ENCODE measurements around the gene NOC4L. TPM values are rescaled to one million over a fixed set of nuclear protein-coding genes. Genes with fewer than 3 reads are reported as not detected.
A peak's percentile ranks its signal among the peaks of the same experiment; 100 is the strongest.

NOC4L gene
- total RNA-seq, 1 experiment from 2014 or later: 39.6 TPM

DNA sequence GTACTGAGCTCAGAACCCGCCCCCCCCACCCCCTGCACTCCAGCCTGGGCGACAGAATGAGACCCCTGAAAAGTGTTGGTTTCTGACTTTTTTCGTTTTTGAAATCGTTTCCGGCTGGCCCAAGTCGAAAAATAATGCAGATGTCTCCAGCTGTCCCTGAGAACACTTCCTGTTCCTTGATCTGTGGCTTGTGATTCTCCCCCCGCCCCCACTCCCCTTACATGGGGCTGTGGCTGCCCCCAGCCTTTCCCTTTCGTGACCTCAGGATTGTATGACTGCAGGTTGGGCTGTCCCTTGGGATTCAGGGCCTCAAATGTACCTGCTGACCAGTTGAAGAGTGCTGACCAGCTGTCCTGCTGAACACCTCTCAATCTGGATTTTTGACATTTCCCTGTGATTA, 34.1 kb downstream of the NOC4L start:
- CTCF ChIA-PET: interaction anchor here (0.8 to 1.5 kb wide), 3 partner anchors 11 to 24 kb away, joined by 3 to 6 read pairs (median 5); no protein-coding TSS in a partner anchor
- POLR2A ChIA-PET: no interaction called here
- intact Hi-C loops (cut with micrococcal nuclease; ENCODE audit: unreplicated experiment): no loop called here
- Mint-ChIP-seq H3K27ac (ENCODE audit: unreplicated experiment) (no peak overlapping the region), H3K4me1 (ENCODE audit: low read depth, unreplicated experiment) (peaks cover 6% of the 10 kb centered on the region), H3K36me3 (ENCODE audit: insufficient read depth, unreplicated experiment) (peaks cover 5% of the 10 kb centered on the region), H3K4me3 (ENCODE audit: unreplicated experiment) (peak overlapping the region; percentile 66), H3K9me3 (ENCODE audit: unreplicated experiment) (no peaks in the 10 kb centered on the region), H3K27me3 (ENCODE audit: insufficient read depth, unreplicated experiment) (peaks cover 15% of the 10 kb centered on the region)
- Histone ChIP-seq H3K4me3 (ENCODE audit: low read depth, low read length) (0 out of 2 replicates have a peak overlapping the region, but pooled peaks have one; percentile 10), H3K9me3 (no peaks in the 10 kb centered on the region), H3K4me1 (peaks cover 11% of the 10 kb centered on the region), H3K36me3 (ENCODE audit: control insufficient read depth, insufficient read depth, low read length) (no peaks in the 10 kb centered on the region), H3K27me3 (replicated peaks; ENCODE audit: control insufficient read depth, insufficient read depth, low read length) (no peaks in the 10 kb centered on the region)
- TF ChIP-seq, protein P1, sequence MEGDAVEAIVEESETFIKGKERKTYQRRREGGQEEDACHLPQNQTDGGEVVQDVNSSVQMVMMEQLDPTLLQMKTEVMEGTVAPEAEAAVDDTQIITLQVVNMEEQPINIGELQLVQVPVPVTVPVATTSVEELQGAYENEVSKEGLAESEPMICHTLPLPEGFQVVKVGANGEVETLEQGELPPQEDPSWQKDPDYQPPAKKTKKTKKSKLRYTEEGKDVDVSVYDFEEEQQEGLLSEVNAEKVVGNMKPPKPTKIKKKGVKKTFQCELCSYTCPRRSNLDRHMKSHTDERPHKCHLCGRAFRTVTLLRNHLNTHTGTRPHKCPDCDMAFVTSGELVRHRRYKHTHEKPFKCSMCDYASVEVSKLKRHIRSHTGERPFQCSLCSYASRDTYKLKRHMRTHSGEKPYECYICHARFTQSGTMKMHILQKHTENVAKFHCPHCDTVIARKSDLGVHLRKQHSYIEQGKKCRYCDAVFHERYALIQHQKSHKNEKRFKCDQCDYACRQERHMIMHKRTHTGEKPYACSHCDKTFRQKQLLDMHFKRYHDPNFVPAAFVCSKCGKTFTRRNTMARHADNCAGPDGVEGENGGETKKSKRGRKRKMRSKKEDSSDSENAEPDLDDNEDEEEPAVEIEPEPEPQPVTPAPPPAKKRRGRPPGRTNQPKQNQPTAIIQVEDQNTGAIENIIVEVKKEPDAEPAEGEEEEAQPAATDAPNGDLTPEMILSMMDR (IDR thresholded peaks at IDR 0.05; ENCODE audit: insufficient read depth in 1 of 2, low read depth in 1 of 2, low read length in 1 of 2, severe bottlenecking in 1 of 2, unreplicated experiment in 1 of 2): no peak
- no TSS peak for BruUV-seq (replicated peaks)
- DNase-seq: no peak

DNA sequence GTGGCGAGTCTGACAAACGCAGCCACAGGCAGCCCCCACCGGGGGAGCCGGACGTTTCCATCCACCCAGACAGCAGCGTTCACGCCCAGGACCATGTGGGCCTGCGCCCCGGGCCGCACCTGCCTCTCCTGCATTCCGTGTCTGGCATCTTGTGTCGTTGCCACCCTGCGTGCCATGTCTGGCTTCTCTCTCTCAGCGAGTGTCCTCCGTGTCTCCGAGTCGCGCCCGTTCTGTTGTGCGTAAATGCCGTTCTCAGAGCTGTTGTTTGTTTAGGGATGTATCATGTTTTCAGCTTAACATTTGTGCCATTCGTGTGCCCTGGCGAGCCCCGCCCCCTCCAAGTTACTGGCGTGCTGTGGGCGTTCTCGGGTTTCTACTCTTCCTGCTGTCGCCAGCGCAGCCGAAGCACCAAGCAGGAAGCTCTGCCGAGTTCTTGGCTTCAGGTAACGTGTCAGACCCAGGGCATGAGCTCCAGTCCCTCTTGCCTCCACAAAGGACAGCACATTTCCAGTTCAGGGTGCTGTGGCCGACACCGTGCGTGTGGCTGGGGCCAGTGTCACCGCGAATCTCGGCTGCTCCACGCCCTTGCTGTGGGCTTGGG, 34.6 kb downstream of the NOC4L start:
- Histone ChIP-seq H3K9me3 (no peaks in the 10 kb centered on the region), H3K4me1 (peaks cover 11% of the 10 kb centered on the region), H3K4me3 (ENCODE audit: low read depth, low read length) (0 out of 2 replicates have a peak overlapping the region, but pooled peaks have one; percentile 10), H3K27me3 (replicated peaks; ENCODE audit: control insufficient read depth, insufficient read depth, low read length) (no peaks in the 10 kb centered on the region), H3K36me3 (ENCODE audit: control insufficient read depth, insufficient read depth, low read length) (no peaks in the 10 kb centered on the region)
- no peak overlapping the region for H3K27ac Mint-ChIP-seq (ENCODE audit: unreplicated experiment)
- peaks cover 6% of the 10 kb centered on the region for H3K4me1 Mint-ChIP-seq (ENCODE audit: low read depth, unreplicated experiment)
- TF ChIP-seq, protein P1 (IDR thresholded peaks at IDR 0.05; ENCODE audit: insufficient read depth in 1 of 2, low read depth in 1 of 2, low read length in 1 of 2, severe bottlenecking in 1 of 2, unreplicated experiment in 1 of 2): no peak
- H3K36me3 Mint-ChIP-seq (ENCODE audit: insufficient read depth, unreplicated experiment): peaks cover 5% of the 10 kb centered on the region
- H3K9me3 Mint-ChIP-seq (ENCODE audit: unreplicated experiment): no peaks in the 10 kb centered on the region
- peaks cover 15% of the 10 kb centered on the region for H3K27me3 Mint-ChIP-seq (ENCODE audit: insufficient read depth, unreplicated experiment)
- intact Hi-C loops (cut with micrococcal nuclease; ENCODE audit: unreplicated experiment): no loop called here
- ChIA-PET POLR2A (no interaction called here), CTCF (interaction anchor here (0.6 to 1.5 kb wide), 4 partner anchors 11 to 586 kb away, joined by 3 to 6 read pairs (median 6); no protein-coding TSS in a partner anchor)
- DNase-seq: no peak
- no TSS peak for BruUV-seq (replicated peaks)
- peak overlapping the region; percentile 66 for H3K4me3 Mint-ChIP-seq (ENCODE audit: unreplicated experiment)

DNA sequence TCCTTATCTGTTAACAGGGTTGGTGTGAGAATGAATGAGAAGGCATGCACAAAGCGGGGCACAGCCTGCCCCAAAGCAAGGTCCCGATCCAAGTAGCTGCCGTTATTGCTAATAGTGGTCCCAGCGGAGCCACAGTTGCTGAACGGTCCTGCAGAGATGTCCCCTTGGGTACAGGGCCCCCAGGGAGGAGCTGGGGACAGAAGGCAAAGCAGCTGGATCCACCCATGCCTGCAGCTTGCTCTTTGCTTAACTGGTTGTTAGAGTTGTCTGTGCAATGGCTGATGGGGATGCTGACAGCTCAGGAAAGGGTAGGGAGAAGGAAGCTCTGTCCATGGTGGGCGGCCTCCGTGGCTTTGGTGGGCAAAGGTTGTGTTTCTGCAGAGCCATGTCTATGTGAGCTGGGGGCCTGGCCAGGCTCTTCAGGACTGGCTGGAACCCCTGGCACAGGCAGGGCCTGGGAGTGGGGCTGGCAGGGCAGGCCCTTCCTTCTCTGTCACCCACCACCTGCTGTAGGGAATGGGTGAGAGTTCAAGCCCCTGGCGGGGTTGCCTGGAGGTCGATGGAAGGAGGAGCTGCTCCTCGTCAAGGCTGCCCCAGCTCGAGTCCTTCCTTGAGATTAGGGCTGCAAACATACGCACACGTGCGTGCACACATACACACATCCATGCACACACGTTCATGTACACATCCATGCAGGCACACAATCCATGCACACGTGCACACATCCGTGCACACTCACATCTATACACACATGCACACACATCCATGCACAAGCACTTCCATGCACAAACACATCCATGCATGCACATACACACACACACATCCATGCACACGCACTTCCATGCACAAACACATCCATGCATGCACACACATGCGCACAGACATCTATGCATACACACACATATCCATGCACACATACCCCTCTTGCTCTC, 35.4 kb downstream of the NOC4L start:
- Histone ChIP-seq H3K4me3 (ENCODE audit: low read depth, low read length) (no peak overlapping the region), H3K36me3 (ENCODE audit: control insufficient read depth, insufficient read depth, low read length) (no peaks in the 10 kb centered on the region), H3K4me1 (peaks cover 7% of the 10 kb centered on the region), H3K27me3 (replicated peaks; ENCODE audit: control insufficient read depth, insufficient read depth, low read length) (no peaks in the 10 kb centered on the region), H3K9me3 (no peaks in the 10 kb centered on the region)
- peaks cover 4% of the 10 kb centered on the region for H3K36me3 Mint-ChIP-seq (ENCODE audit: insufficient read depth, unreplicated experiment)
- no peak for DNase-seq
- no peak overlapping the region for H3K27ac Mint-ChIP-seq (ENCODE audit: unreplicated experiment)
- POLR2A ChIA-PET: no interaction called here
- CTCF ChIA-PET: interaction anchor here (0.8 to 1.5 kb wide), 3 partner anchors 10 to 26 kb away, joined by 3 to 6 read pairs (median 5); no protein-coding TSS in a partner anchor
- H3K4me1 Mint-ChIP-seq (ENCODE audit: low read depth, unreplicated experiment): peaks cover 6% of the 10 kb centered on the region
- intact Hi-C loops (cut with micrococcal nuclease; ENCODE audit: unreplicated experiment): no loop called here
- peaks cover 20% of the 10 kb centered on the region for H3K27me3 Mint-ChIP-seq (ENCODE audit: insufficient read depth, unreplicated experiment)
- H3K4me3 Mint-ChIP-seq (ENCODE audit: unreplicated experiment): no peak overlapping the region
- no peaks in the 10 kb centered on the region for H3K9me3 Mint-ChIP-seq (ENCODE audit: unreplicated experiment)
- TF ChIP-seq, protein P1 (IDR thresholded peaks at IDR 0.05; ENCODE audit: insufficient read depth in 1 of 2, low read depth in 1 of 2, low read length in 1 of 2, severe bottlenecking in 1 of 2, unreplicated experiment in 1 of 2): no peak
- no TSS peak for BruUV-seq (replicated peaks)

All from Caco-2 (cell line).